Smooth muscle cell (in vitro differentiated cells): Measurements from ENCODE around the gene EIF4EBP3. TPM values are rescaled to one million over a fixed set of nuclear protein-coding genes. Genes with fewer than 3 reads are reported as not detected.

Experiments used
- DNase-seq: peaks from one replicate; lab custom pipeline; 2025; ENCODE audit not compliant: unreplicated experiment; lab: John Stamatoyannopoulos, UW
- H2AFZ ChIP-seq: fragments of 200-600 bp; sonication (generic); 2 replicates; pipeline ENCODE4 v1.6.0; 2016; ENCODE audit warnings: antibody characterized with exemption, low read depth, mild to moderate bottlenecking
- H3F3A ChIP-seq: fragments of 200-600 bp; sonication (generic); 2 replicates; pipeline ENCODE4 v1.6.0; 2017; ENCODE audit warnings: antibody characterized with exemption, low read depth
- H3K27ac ChIP-seq: fragments of 200-600 bp; sonication (generic); 2 replicates; pipeline ENCODE4 v1.5.1; 2016; ENCODE audit warnings: low read depth, mild to moderate bottlenecking
- H3K27me3 ChIP-seq: fragments of 200-600 bp; sonication (generic); 2 replicates; pipeline ENCODE4 v1.6.1; 2016; ENCODE audit warnings: low read depth, mild to moderate bottlenecking
- H3K36me3 ChIP-seq: fragments of 200-600 bp; sonication (generic); 2 replicates; pipeline ENCODE4 v1.5.1; 2016; ENCODE audit warnings: low read depth
- H3K4me1 ChIP-seq: fragments of 200-600 bp; sonication (generic); 2 replicates; pipeline ENCODE4 v1.5.1; 2016; ENCODE audit warnings: low read depth
- H3K4me2 ChIP-seq: fragments of 200-600 bp; sonication (generic); 2 replicates; pipeline ENCODE4 v1.6.0; 2016; ENCODE audit warnings: mild to moderate bottlenecking
- H3K4me3 ChIP-seq: fragments of 200-600 bp; sonication (generic); 2 replicates; pipeline ENCODE4 v1.5.1; 2016; ENCODE audit warnings: mild to moderate bottlenecking
- H3K79me2 ChIP-seq: fragments of 200-600 bp; sonication (generic); 2 replicates; pipeline ENCODE4 v1.6.0; 2016; ENCODE audit warnings: low read depth, mild to moderate bottlenecking
- H3K9ac ChIP-seq: fragments of 200-600 bp; sonication (generic); 2 replicates; pipeline ENCODE4 v1.6.0; 2016; ENCODE audit warnings: low read depth
- H3K9me3 ChIP-seq: fragments of 200-600 bp; sonication (generic); replicated peaks from 2 replicates; pipeline ENCODE4 v1.5.1; 2016; ENCODE audit warnings: low read depth
- H4K20me1 ChIP-seq: fragments of 200-600 bp; sonication (generic); 2 replicates; pipeline ENCODE4 v1.6.0; 2016; ENCODE audit warnings: low read depth
- WGBS: methylation state at CpG from one replicate; pipeline ENCODE4 v1.1.7; 2016; ENCODE audit warnings: low lambda C conversion rate; 5-methylcytosine and 5-hydroxymethylcytosine counted together
- polyA plus RNA-seq: library from polyadenylated mRNA; unstranded; fragments of >200 nt; fragmentation: Nextera tagmentation; extraction: Ambion mirVana; gene quantifications from 2 replicates; pipeline ENCODE4 v1.2.1, GENCODE V29; 2016
- total RNA-seq: library from RNA; depleted of rRNA; stranded (reverse); fragments of >200 nt; gene quantifications from 2 replicates; pipeline ENCODE4 v1.2.3, GENCODE V29; 2014
- TF ChIP-seq, protein P1 (sequence below): fragments of 200-600 bp; sonication (generic); IDR thresholded peaks from 2 replicates; pipeline ENCODE4 v1.5.1; 2017; ENCODE audit warnings: borderline replicate concordance, mild to moderate bottlenecking, antibody characterized with exemption; ENCODE audit not compliant: insufficient read depth, poor library complexity, severe bottlenecking

Gene EIF4EBP3
- total and polyA plus RNA-seq, 2 experiments from 2014 or later, result 3.4 TPM; not detected in 1

DNA sequence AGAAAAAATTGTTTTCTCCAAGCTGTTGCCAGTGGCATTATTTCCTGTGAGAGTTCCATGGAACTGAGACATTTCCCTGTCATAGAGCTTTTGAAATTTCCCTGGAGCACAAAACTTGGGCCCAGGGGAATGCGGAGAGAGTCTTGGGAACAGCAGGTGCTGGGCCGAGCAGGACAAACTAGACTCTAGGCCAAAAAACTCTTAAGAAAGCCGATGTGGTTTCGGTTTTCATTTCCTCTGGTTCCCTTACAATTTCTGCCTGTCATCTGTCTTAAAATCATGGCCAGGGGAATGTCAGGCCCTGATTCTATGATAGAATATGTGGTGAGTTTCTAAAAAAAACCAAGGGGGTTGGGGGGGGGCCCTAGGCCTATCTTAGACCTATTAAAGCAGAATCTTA, 21.7 kb downstream of the EIF4EBP3 start:
- Histone ChIP-seq H3K9me3 (no peaks in the 10 kb centered on the region), H3F3A (no peaks in the 10 kb centered on the region), H3K4me1 (peaks cover 10% of the 10 kb centered on the region), H3K4me2 (no peak overlapping the region), H3K79me2 (peaks cover 17% of the 10 kb centered on the region), H4K20me1 (no peaks in the 10 kb centered on the region), H3K27me3 (no peaks in the 10 kb centered on the region), H3K4me3 (no peak overlapping the region), H3K27ac (no peak overlapping the region), H3K36me3 (no peaks in the 10 kb centered on the region), H2AFZ (no peak overlapping the region), H3K9ac (no peak overlapping the region)
- 99% methylated on average over 4 of the region's 4 CpGs for WGBS
- TF ChIP-seq, protein P1, sequence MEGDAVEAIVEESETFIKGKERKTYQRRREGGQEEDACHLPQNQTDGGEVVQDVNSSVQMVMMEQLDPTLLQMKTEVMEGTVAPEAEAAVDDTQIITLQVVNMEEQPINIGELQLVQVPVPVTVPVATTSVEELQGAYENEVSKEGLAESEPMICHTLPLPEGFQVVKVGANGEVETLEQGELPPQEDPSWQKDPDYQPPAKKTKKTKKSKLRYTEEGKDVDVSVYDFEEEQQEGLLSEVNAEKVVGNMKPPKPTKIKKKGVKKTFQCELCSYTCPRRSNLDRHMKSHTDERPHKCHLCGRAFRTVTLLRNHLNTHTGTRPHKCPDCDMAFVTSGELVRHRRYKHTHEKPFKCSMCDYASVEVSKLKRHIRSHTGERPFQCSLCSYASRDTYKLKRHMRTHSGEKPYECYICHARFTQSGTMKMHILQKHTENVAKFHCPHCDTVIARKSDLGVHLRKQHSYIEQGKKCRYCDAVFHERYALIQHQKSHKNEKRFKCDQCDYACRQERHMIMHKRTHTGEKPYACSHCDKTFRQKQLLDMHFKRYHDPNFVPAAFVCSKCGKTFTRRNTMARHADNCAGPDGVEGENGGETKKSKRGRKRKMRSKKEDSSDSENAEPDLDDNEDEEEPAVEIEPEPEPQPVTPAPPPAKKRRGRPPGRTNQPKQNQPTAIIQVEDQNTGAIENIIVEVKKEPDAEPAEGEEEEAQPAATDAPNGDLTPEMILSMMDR, result no peak
- DNase-seq, result no peak

DNA sequence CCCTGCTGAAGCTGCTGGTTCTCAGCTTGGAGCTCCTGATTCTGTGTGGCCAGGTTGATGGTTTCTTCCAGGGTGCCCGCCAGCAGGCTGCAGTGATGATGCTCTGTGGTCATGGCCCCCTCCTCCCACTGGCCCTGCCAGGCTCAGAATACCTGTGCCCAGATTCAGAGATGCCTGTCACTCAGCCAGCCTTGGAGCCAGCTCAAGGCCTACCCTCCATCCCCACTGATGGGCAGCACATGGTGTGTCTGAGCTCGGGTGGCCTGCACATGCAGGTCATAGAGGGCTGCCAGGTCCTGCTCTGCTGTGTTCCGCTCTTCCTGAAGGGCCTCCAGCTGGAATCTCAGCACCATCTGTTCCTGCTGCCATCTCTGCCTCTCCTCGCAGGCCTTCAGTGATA, 22.6 kb downstream of the EIF4EBP3 start:
- peaks cover 9% of the 10 kb centered on the region for H3K4me1 ChIP-seq
- H3K27me3 ChIP-seq, result no peaks in the 10 kb centered on the region
- H4K20me1 ChIP-seq, result no peaks in the 10 kb centered on the region
- WGBS, result 96% methylated on average over 4 of the region's 4 CpGs
- H3K27ac ChIP-seq, result no peak overlapping the region
- no peak for DNase-seq
- TF ChIP-seq, protein P1, result no peak
- H3K36me3 ChIP-seq, result no peaks in the 10 kb centered on the region
- H3K4me3 ChIP-seq, result no peak overlapping the region
- peaks cover 16% of the 10 kb centered on the region for H3K79me2 ChIP-seq
- H3K9ac ChIP-seq, result no peak overlapping the region
- H3K4me2 ChIP-seq, result no peak overlapping the region
- no peak overlapping the region for H2AFZ ChIP-seq
- no peaks in the 10 kb centered on the region for H3K9me3 ChIP-seq
- H3F3A ChIP-seq, result no peaks in the 10 kb centered on the region

DNA sequence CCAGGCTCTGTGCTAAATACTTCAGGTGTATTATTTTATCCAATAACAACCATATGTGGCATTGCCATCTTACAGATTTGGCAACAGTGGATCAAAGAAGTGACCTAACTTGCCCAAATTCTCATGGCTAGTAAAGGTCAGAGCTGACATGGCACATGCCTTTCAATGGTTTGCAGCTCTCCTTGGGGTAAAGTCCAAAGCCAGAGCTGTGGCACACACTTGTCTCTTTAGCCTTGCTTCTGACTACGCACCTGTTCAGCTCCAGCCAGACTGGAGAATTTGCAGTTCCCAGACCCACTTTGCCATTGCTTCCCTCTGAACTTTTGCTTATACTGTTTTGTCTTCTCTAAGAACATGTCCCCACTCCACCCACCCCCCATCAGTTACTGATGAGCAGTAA, 23.0 kb downstream of the EIF4EBP3 start:
- H3K36me3 ChIP-seq, result no peaks in the 10 kb centered on the region
- H3K4me1 ChIP-seq, result peaks cover 5% of the 10 kb centered on the region
- peaks cover 11% of the 10 kb centered on the region for H3K79me2 ChIP-seq
- no peak for DNase-seq
- no peaks in the 10 kb centered on the region for H3F3A ChIP-seq
- no peaks in the 10 kb centered on the region for H3K27me3 ChIP-seq
- TF ChIP-seq, protein P1, result no peak
- H3K27ac ChIP-seq, result no peak overlapping the region
- no peaks in the 10 kb centered on the region for H4K20me1 ChIP-seq
- no peak overlapping the region for H3K4me2 ChIP-seq
- H3K4me3 ChIP-seq, result no peak overlapping the region
- no peaks in the 10 kb centered on the region for H3K9me3 ChIP-seq
- WGBS, result 94% methylated on average over 1 of the region's 1 CpG
- H3K9ac ChIP-seq, result no peak overlapping the region
- H2AFZ ChIP-seq, result no peak overlapping the region

DNA sequence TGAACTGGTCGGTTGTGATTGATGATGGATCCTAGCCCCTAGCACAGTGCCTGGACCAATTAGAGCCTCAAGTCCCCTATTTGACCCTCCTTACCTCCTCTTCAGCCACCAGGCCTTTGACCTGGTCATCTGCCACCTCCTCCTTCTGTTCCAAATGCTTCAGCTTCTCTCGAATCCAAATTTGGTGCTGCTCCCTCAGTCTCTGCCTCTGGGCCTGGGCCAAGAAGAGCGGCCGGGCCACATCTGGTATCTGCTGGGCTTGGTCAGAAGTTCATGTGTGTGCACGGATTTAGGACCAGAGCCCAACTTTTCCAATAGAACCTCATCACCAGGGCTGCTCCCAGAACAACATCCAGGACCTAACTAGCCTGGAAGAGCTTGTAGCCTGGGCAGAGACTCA, 23.6 kb downstream of the EIF4EBP3 start:
- Histone ChIP-seq H4K20me1 (no peaks in the 10 kb centered on the region), H3K36me3 (no peaks in the 10 kb centered on the region), H3K27me3 (no peaks in the 10 kb centered on the region), H3K4me2 (no peak overlapping the region), H3F3A (no peaks in the 10 kb centered on the region), H2AFZ (no peak overlapping the region), H3K27ac (no peak overlapping the region), H3K9me3 (no peaks in the 10 kb centered on the region), H3K4me3 (no peak overlapping the region), H3K79me2 (peaks cover 5% of the 10 kb centered on the region), H3K9ac (no peak overlapping the region), H3K4me1 (no peaks in the 10 kb centered on the region)
- TF ChIP-seq, protein P1, result no peak
- DNase-seq, result no peak
- 92% methylated on average over 5 of the region's 5 CpGs for WGBS
